Raji (cell line): ENCODE results near the gene PCDHGA5.

Experiments
- POLR2A ChIP-seq: IDR thresholded peaks from 2 replicates; pipeline ENCODE4 v1.6.1; 2011; ENCODE audit warnings: low read depth, low read length, control low read depth; ENCODE audit not compliant: insufficient read depth

Gene PCDHGA5

DNA sequence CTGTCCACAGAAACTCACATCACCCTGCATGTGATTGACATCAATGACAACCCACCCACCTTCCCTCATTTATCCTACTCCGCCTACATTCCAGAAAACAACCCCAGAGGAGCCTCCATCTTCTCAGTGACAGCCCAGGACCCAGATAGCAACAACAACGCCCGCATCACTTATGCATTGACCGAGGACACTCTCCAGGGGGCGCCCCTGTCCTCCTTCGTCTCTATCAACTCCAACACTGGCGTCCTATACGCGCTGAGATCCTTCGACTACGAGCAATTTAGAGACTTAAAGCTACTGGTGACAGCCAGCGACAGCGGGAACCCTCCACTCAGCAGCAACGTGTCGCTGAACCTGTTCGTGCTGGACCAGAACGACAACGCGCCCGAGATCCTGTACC is 18.6 kb upstream of the PCDHGA5 start:
- TF ChIP-seq POLR2A, result no peak

DNA sequence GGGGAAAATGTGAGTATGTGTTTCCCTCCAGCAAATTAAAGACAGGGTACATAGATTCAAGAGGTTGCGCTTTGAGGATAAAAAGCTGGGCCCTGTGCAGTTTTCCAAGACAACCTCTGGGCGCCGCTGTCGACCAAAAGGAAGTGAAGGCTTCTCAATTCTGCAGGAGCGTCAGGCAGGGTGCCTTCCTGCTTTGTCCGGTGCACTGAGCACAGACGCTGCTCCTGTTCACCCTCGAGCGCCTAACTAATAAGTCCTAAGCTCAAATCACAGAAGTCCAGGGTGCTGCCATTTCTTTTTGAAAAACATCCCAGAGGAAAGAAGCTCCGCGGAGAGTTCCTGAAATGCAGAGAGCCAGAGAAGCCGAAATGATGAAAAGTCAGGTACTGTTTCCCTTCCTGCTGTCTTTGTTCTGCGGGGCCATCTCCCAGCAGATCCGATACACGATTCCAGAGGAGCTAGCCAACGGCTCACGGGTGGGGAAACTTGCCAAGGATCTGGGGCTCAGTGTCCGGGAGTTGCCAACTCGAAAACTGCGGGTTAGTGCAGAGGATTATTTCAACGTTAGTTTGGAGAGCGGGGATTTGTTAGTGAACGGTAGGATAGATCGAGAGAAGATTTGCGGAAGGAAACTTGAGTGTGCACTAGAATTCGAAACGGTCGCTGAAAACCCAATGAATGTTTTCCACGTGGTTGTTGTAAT is 13.9 kb upstream of the PCDHGA5 start, which contains the start of gene PCDHGB1:
Gene PCDHGB1, plus strand, starts transcription at position 183 of the 703 bp plus-strand sequence. Its CDS starts 162 bp downstream, at position 345.
- peak; percentile 47; the same call in 1 of the 2 replicates for TF ChIP-seq POLR2A

GRCh38 chr5:141351591-141351990 is 12.4 kb upstream of the PCDHGA5 start:
- no peak for TF ChIP-seq POLR2A

GRCh38 chr5:141354900-141355469 is 9.0 kb upstream of the PCDHGA5 start, which contains the start of gene PCDHGA4:
PCDHGA4 (plus strand) TSS chr5:141355021; CDS start chr5:141355108, 87 bp downstream.
- no peak for TF ChIP-seq POLR2A

- no peak for TF ChIP-seq POLR2A
These were observed 8.3 kb upstream of the PCDHGA5 start for GRCh38 chr5:141355641-141356040.

- no peak for TF ChIP-seq POLR2A
These were observed 7.8 kb upstream of the PCDHGA5 start for GRCh38 chr5:141356133-141356532.

DNA sequence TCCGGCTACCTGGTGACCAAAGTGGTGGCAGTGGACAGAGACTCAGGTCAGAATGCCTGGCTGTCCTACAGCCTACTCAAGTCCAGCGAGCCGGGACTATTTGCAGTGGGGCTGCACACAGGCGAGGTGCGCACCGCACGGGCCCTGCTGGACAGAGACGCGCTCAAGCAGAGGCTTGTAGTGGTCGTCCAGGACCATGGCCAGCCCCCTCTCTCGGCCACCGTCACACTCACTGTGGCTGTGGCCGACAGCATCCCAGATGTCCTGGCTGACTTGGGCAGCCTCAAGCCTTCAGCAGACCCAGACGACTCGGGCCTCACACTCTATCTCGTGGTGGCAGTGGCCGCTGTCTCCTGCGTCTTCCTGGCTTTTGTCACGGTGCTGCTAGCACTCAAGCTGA is 7.0 kb upstream of the PCDHGA5 start:
- no peak for TF ChIP-seq POLR2A

GRCh38 chr5:141359790-141360426 is 4.1 kb upstream of the PCDHGA5 start, which contains the start of gene PCDHGB2:
PCDHGB2 (plus strand) TSS chr5:141359994; CDS start chr5:141360136, 142 bp downstream.
- TF ChIP-seq POLR2A, result no peak

- no peak for TF ChIP-seq POLR2A
These were observed 3.3 kb upstream of the PCDHGA5 start for GRCh38 chr5:141360685-141361084.

- TF ChIP-seq POLR2A, result no peak
These were observed 1.2 kb upstream of the PCDHGA5 start for GRCh38 chr5:141362719-141363118.

DNA sequence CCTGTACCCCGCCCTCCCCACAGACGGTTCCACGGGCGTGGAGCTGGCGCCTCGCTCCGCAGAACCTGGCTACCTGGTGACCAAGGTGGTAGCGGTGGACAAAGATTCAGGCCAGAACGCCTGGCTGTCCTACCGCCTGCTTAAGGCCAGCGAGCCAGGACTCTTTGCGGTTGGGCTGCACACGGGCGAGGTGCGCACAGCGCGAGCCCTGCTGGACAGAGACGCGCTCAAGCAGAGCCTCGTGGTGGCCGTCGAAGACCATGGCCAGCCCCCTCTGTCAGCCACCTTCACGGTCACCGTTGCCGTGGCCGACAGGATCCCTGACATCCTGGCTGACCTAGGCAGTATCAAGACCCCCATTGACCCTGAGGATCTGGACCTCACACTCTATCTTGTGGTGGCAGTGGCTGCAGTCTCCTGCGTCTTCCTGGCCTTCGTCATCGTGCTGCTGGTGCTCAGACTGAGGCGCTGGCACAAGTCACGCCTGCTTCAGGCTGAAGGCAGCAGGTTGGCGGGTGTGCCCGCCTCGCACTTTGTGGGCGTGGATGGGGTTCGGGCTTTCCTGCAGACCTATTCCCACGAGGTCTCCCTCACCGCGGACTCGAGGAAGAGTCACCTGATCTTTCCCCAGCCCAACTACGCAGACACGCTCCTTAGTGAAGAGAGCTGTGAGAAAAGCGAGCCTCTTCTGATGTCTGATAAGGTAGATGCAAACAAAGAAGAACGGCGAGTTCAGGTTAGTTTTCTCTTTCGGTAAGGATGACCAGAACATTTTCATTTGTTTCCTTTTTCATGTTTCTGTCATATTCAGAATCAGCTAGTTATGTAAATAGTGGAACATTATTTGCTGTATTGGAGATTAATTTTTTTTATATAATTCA is 2.3 kb downstream of the PCDHGA5 start:
- TF ChIP-seq POLR2A, result no peak

- no peak for TF ChIP-seq POLR2A
These were observed 6.3 kb downstream of the PCDHGA5 start, which contains the start of gene PCDHGB3 for GRCh38 chr5:141369994-141370848. PCDHGB3 (plus strand) TSS chr5:141370242; CDS start chr5:141370395, 153 bp downstream.

DNA sequence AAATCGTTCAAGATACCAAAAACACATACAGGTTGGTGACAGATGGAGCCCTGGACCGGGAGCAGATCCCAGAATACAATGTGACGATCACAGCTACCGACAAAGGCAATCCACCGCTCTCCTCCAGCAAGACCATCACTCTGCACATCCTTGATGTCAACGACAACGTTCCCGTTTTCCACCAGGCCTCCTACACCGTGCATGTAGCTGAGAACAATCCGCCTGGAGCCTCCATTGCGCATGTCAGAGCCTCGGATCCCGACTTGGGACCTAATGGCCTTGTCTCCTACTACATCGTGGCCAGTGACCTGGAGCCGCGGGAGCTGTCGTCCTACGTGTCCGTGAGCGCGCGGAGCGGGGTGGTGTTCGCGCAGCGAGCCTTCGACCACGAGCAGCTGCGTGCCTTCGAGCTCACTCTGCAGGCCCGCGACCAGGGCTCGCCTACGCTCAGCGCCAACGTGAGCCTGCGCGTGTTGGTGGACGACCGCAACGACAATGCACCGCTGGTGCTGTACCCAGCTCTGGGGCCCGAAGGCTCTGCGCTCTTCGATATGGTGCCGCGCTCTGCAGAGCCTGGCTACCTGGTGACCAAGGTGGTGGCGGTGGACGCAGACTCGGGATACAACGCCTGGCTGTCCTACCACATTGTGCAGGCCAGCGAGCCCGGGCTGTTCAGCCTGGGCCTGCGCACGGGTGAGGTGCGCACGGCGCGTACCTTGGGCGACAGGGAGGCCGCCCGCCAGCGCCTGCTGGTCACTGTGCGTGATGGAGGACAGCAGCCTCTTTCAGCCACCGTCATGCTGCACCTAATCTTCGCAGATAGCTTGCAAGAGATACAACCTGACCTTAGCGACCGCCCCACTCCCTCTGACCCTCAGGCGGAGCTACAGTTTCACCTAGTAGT is 7.9 kb downstream of the PCDHGA5 start:
- TF ChIP-seq POLR2A, result no peak

- no peak for TF ChIP-seq POLR2A
These were observed 9.8 kb downstream of the PCDHGA5 start, which contains the start of gene PCDHGA6 for GRCh38 chr5:141373673-141374317. PCDHGA6 (plus strand) TSS chr5:141373891; CDS start chr5:141374084, 193 bp downstream.
